Osteoblast (primary cell): Measurements from ENCODE around the gene GOLGA6L2. TPM values are rescaled to one million over a fixed set of nuclear protein-coding genes. Genes with fewer than 3 reads are reported as not detected.
A peak's percentile ranks its signal among the peaks of the same experiment; 100 is the strongest.

Source experiments
- DNase-seq: peaks from one replicate; pipeline ENCODE4 v3.0.0; 2011; ENCODE audit warnings: low spot score, mixed read lengths; ENCODE audit not compliant: insufficient read length; ENCODE audit errors: missing footprints
- H2AFZ ChIP-seq: 2 replicates; pipeline ENCODE4 v1.6.0; 2011; ENCODE audit warnings: mild to moderate bottlenecking, low read length
- H3K27ac ChIP-seq: 2 replicates; pipeline ENCODE4 v1.5.1; 2011; ENCODE audit warnings: mild to moderate bottlenecking, low read depth, low read length, moderate library complexity
- H3K27me3 ChIP-seq: 2 replicates; pipeline ENCODE4 v1.6.0; 2012; ENCODE audit warnings: mild to moderate bottlenecking, control low read depth, inconsistent platforms, low read length, moderate library complexity; ENCODE audit not compliant: insufficient read depth
- H3K36me3 ChIP-seq: 2 replicates; pipeline ENCODE4 v1.5.1; 2011; ENCODE audit warnings: mild to moderate bottlenecking, low read length, control low read depth, moderate library complexity; ENCODE audit not compliant: insufficient read depth
- H3K4me1 ChIP-seq: 2 replicates; pipeline ENCODE4 v1.5.1; 2011; ENCODE audit warnings: mild to moderate bottlenecking, low read length, control low read depth, moderate library complexity; ENCODE audit not compliant: insufficient read depth
- H3K4me2 ChIP-seq: 2 replicates; pipeline ENCODE4 v1.6.0; 2011; ENCODE audit warnings: mild to moderate bottlenecking, low read length; ENCODE audit not compliant: insufficient read depth
- H3K4me3 ChIP-seq: fragments of 200-600 bp; sonication (generic); 3 replicates; pipeline ENCODE4 v1.5.1; 2012; ENCODE audit warnings: mild to moderate bottlenecking, low read length, inconsistent platforms; ENCODE audit not compliant: insufficient read depth
- H3K79me2 ChIP-seq: 2 replicates; pipeline ENCODE4 v1.6.0; 2012; ENCODE audit warnings: mild to moderate bottlenecking, low read length, control low read depth, inconsistent platforms; ENCODE audit not compliant: insufficient read depth
- H3K9me3 ChIP-seq: 2 replicates; pipeline ENCODE4 v1.5.1; 2011; ENCODE audit warnings: low read depth, low read length, control low read depth
- H4K20me1 ChIP-seq: 2 replicates; pipeline ENCODE4 v1.6.0; 2012; ENCODE audit warnings: mild to moderate bottlenecking, low read length, control low read depth; ENCODE audit not compliant: insufficient read depth
- total RNA-seq: library from RNA; depleted of rRNA; stranded (reverse); fragments of >200 nt; gene quantifications from 2 replicates; pipeline ENCODE4 v1.2.3, GENCODE V29; 2012
- TF ChIP-seq, protein P1 (sequence below): IDR thresholded peaks from 2 replicates; pipeline ENCODE4 v1.5.1; 2011; ENCODE audit warnings: mild to moderate bottlenecking, low read depth, low read length, moderate library complexity; ENCODE audit errors: extremely low read depth

GOLGA6L2 gene
- total RNA-seq, 1 donor, result not detected

DNA sequence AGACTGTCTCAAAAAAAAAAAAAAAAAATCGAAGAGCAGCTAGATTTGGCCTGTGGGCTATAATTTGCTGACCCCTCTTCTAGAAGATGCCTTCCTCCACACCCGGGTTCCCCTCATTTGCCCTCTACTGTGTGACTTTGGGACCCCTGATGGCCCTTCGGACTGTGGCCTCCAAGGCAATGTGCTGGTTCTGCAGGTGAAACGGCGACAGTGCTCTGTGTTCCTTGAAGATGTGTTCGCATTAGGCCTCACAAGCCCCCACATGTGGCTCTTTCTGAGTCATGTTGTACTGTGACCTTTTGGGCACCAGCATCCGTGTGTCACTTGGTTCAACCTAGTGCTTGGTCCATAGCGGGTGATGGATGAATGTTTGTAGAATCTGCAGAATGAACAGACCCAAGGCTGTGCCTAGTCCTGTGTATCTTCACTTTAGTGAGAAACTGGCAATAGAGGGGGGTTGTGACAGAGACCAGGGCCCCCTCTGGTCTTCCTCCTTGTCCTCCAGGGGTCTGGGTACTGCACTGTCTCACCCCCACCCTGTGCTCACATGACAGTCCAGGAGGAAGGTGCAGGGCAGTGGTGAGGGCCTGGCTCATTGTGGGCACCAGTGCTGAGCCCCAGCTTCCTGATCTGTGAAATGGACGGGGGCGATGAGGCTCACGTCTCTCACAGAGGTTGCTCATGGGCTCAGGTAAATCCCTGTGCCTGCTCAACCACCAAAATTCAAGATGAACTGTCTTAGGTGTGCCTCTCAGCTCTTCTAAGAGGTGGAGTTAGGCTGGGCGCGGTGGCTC is 22.7 kb downstream of the GOLGA6L2 start:
- H4K20me1 ChIP-seq, result no peaks in the 10 kb centered on the region
- TF ChIP-seq, protein P1, sequence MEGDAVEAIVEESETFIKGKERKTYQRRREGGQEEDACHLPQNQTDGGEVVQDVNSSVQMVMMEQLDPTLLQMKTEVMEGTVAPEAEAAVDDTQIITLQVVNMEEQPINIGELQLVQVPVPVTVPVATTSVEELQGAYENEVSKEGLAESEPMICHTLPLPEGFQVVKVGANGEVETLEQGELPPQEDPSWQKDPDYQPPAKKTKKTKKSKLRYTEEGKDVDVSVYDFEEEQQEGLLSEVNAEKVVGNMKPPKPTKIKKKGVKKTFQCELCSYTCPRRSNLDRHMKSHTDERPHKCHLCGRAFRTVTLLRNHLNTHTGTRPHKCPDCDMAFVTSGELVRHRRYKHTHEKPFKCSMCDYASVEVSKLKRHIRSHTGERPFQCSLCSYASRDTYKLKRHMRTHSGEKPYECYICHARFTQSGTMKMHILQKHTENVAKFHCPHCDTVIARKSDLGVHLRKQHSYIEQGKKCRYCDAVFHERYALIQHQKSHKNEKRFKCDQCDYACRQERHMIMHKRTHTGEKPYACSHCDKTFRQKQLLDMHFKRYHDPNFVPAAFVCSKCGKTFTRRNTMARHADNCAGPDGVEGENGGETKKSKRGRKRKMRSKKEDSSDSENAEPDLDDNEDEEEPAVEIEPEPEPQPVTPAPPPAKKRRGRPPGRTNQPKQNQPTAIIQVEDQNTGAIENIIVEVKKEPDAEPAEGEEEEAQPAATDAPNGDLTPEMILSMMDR, result no peak
- H3K4me2 ChIP-seq, result no peak overlapping the region
- no peak overlapping the region for H3K27ac ChIP-seq
- H3K79me2 ChIP-seq, result no peaks in the 10 kb centered on the region
- DNase-seq, result peak; percentile 44
- no peak overlapping the region for H2AFZ ChIP-seq
- no peaks in the 10 kb centered on the region for H3K36me3 ChIP-seq
- H3K4me3 ChIP-seq, result no peak overlapping the region
- peaks cover 5% of the 10 kb centered on the region for H3K4me1 ChIP-seq
- H3K9me3 ChIP-seq, result no peaks in the 10 kb centered on the region
- H3K27me3 ChIP-seq, result no peaks in the 10 kb centered on the region

DNA sequence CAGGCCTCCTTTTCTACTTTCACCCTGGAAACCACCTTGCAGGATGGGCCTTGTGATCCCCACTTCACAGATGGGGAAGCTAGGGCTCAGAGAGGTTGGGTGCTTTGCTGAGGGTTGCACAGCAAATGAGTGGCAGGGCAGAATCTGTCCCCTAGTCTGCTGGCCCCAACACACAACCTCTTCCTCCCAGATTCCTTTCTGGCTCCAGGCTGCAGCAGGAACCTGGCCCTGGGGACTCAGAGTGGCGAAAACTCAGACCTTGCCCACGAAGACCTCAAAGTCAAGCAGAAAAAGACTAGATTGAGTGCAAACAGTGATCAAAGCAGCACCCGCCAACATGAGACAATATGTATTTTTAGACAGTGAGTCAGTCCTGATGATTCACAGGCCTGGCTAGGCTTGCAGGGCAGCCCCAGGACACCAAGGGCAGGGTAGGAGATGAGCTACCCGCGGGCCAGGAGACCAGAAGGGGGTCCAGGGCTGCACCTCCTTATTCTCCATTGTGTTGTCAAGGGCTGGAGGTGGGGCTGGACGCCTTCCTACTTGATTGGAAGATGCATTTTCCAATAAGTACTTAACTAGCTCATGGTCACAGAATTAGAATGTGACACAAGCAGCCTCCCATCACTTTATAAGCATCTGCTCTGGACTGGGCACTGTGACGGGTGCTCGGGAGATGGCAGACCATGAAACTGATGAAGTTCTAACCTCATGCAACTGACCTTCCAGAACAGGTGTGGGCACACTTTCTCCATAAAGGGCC is 23.9 kb downstream of the GOLGA6L2 start:
- peaks cover 5% of the 10 kb centered on the region for H3K4me1 ChIP-seq
- no peaks in the 10 kb centered on the region for H3K79me2 ChIP-seq
- no peaks in the 10 kb centered on the region for H3K36me3 ChIP-seq
- no peak overlapping the region for H3K27ac ChIP-seq
- TF ChIP-seq, protein P1, result no peak
- H3K4me3 ChIP-seq, result no peak overlapping the region
- H2AFZ ChIP-seq, result no peak overlapping the region
- H3K9me3 ChIP-seq, result no peaks in the 10 kb centered on the region
- DNase-seq, result no peak
- H3K4me2 ChIP-seq, result peak overlapping the region; percentile 18
- no peaks in the 10 kb centered on the region for H3K27me3 ChIP-seq
- H4K20me1 ChIP-seq, result no peaks in the 10 kb centered on the region

DNA sequence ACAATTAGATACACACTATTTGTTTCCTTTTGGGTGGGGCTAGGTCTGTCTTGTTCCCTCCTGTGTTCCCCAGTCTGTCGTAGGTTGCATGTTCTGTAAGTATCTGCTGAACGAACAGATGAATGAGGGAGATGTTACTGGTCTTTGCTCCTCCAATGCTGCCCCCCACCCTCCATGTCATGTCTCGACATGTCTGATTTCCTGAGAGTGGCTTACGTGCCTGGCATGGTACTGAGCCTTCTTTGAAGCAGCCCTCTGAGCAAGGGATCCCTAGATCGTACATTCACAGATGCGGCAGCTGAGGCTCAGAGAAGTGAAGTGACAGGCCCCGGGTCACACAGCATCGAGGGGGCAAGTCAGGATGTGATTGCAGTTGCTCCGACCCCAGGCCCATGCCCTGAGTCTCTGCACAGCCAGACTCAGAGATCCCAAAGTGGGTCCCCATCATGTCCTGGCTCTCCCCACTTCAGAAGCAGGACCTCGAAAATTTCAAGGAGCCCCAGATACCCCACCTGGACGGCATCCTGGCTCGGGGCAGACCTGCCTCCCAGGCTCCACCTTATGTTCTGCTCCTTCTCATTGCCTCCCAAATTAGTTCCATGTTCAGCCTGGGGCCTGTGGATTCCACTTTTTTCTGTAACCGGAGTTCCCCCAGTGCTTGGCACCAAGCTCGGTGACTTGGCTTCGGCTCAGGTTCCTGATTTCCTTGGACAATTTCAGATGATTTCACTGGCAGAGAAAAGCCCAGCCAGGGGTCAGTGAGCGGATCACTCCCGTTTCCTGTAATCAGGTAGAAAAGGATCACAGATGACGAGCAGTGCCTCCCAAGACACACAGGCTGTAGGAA is 24.7 kb downstream of the GOLGA6L2 start:
- no peaks in the 10 kb centered on the region for H3K9me3 ChIP-seq
- DNase-seq, result no peak
- H3K4me1 ChIP-seq, result peaks cover 5% of the 10 kb centered on the region
- no peaks in the 10 kb centered on the region for H3K79me2 ChIP-seq
- no peak overlapping the region for H3K4me3 ChIP-seq
- H3K36me3 ChIP-seq, result no peaks in the 10 kb centered on the region
- TF ChIP-seq, protein P1, result no peak
- peak overlapping the region; percentile 18 for H3K4me2 ChIP-seq
- H2AFZ ChIP-seq, result no peak overlapping the region
- H4K20me1 ChIP-seq, result no peaks in the 10 kb centered on the region
- H3K27ac ChIP-seq, result no peak overlapping the region
- H3K27me3 ChIP-seq, result no peaks in the 10 kb centered on the region
